Common myeloid progenitor, CD34-positive (primary cell): ENCODE data around the gene RDH14. TPM values are rescaled to one million over a fixed set of nuclear protein-coding genes. Genes with fewer than 3 reads are reported as not detected.

Source experiments
- CTCF ChIA-PET: fragments of 350-600 bp; sonication (Branson Sonifier 250); formaldehyde crosslinking; loops from one replicate; lab custom pipeline; 2021; ENCODE audit warnings: antibody characterized with exemption; lab: Charles Lee
- POLR2A ChIA-PET: fragments of 350-600 bp; sonication (Branson Sonifier 250); formaldehyde crosslinking; loops from one replicate; lab custom pipeline; 2021; ENCODE audit warnings: antibody characterized with exemption; lab: Charles Lee
- DNase-seq, 3 donors: peaks; one replicate each; pipeline versions ENCODE4 v3.0.0 to v3.0.0-alpha.2; 2013
- H3K27ac ChIP-seq, 2 experiments: 1 replicate in 1 of 2; 2 replicates in 1 of 2; pipeline ENCODE4 v1.7.0; 2013; ENCODE audit warnings: inconsistent platforms in 2 of 2, low read length in 2 of 2, mild to moderate bottlenecking in 2 of 2, low read depth in 1 of 2, moderate library complexity in 1 of 2; ENCODE audit not compliant: severe bottlenecking in 2 of 2, insufficient read depth in 1 of 2, poor library complexity in 1 of 2
- H3K27me3 ChIP-seq, 5 experiments: replicated peaks in 2 of 5; 1 replicate in 3 of 5; 2 replicates in 2 of 5; pipeline versions ENCODE4 v1.6.1 to v1.7.0; 2013; ENCODE audit warnings: low read length in 4 of 5, mild to moderate bottlenecking in 2 of 5, moderate library complexity in 2 of 5, inconsistent platforms in 1 of 5; ENCODE audit not compliant: insufficient read depth in 5 of 5, control insufficient read depth in 4 of 5
- H3K36me3 ChIP-seq, 4 experiments: 1 replicate in 2 of 4; 2 replicates in 2 of 4; pipeline versions ENCODE4 v1.6.1 to v1.7.0; 2013; ENCODE audit warnings: low read length in 3 of 4, control low read depth in 1 of 4, mild to moderate bottlenecking in 1 of 4; ENCODE audit not compliant: control insufficient read depth in 4 of 4, insufficient read depth in 4 of 4
- H3K4me1 ChIP-seq, 4 experiments: 1 replicate in 3 of 4; 2 replicates in 1 of 4; pipeline versions ENCODE4 v1.6.1 to v1.7.1; 2013; ENCODE audit warnings: low read length in 3 of 4, mild to moderate bottlenecking in 3 of 4, control low read depth in 1 of 4, inconsistent platforms in 1 of 4, moderate library complexity in 1 of 4; ENCODE audit not compliant: control insufficient read depth in 4 of 4, insufficient read depth in 4 of 4; ENCODE audit errors: control extremely low read depth in 1 of 4
- H3K4me3 ChIP-seq, 7 experiments: 1 replicate in 4 of 7; 2 replicates in 3 of 7; pipeline versions ENCODE4 v1.5.1 to v1.7.0; 2013; ENCODE audit warnings: mild to moderate bottlenecking in 7 of 7, low read length in 6 of 7, moderate library complexity in 6 of 7, inconsistent platforms in 2 of 7, low read depth in 2 of 7, control low read depth in 1 of 7; ENCODE audit not compliant: insufficient read depth in 4 of 7, control insufficient read depth in 1 of 7; ENCODE audit errors: extremely low read depth in 1 of 7
- H3K9me3 ChIP-seq, 5 experiments: 1 replicate in 4 of 5; 2 replicates in 1 of 5; pipeline versions ENCODE4 v1.6.1 to v1.7.1; 2013; ENCODE audit warnings: low read length in 4 of 5, mild to moderate bottlenecking in 2 of 5, inconsistent platforms in 1 of 5, low read depth in 1 of 5, moderate library complexity in 1 of 5; ENCODE audit not compliant: control insufficient read depth in 4 of 5, insufficient read depth in 2 of 5; ENCODE audit errors: control extremely low read depth in 1 of 5
- WGBS: methylation state at CpG from one replicate; pipeline ENCODE4 v1.1.5; 2013; ENCODE audit not compliant: insufficient coverage; 5-methylcytosine and 5-hydroxymethylcytosine counted together
- polyA plus RNA-seq: library from polyadenylated mRNA; unstranded; fragments of 120-200 nt; gene quantifications from one replicate; pipeline ENCODE4 v1.2.1, GENCODE V29; 2013

RDH14 gene
- 18.4 TPM for polyA plus RNA-seq

- CTCF ChIA-PET: interaction anchor here (0.8 to 3.6 kb wide), 2 partner anchors 23 to 40 kb away, joined by 3 to 13 read pairs; no protein-coding TSS in a partner anchor
- Histone ChIP-seq H3K27ac (peak within 1 kb of the TSS; percentile 83 to 89), H3K4me1 (peaks cover 8 to 22% (median 16%) of the 10 kb centered on the region in 4 experiments), H3K4me3 (peak within 1 kb of the TSS; percentile 69 to 93 (median 82)), H3K27me3 (no peaks in the 10 kb centered on the region), H3K36me3 (peaks cover under 1 to 12% (median 6%) of the 10 kb centered on the region in 4 experiments), H3K9me3 (peaks cover 0 to 14% (median 2%) of the 10 kb centered on the region in 5 experiments)
- DNase-seq: peak; percentile 93 to 98 (median 96)
- POLR2A ChIA-PET: interaction anchor here (0.9 kb wide), 1 partner anchor 44 kb away, joined by 3 read pairs; no protein-coding TSS in a partner anchor
- WGBS: 0% methylated on average over 76 of the region's 81 CpGs
These were observed at the start of gene RDH14 for GRCh38 chr2:18560031-18560796. RDH14 (minus strand) TSS chr2:18560653; CDS start chr2:18560572, 81 bp downstream.

- Histone ChIP-seq H3K4me3 (no peak overlapping the region), H3K36me3 (no peaks in the 10 kb centered on the region), H3K27ac (no peak overlapping the region), H3K4me1 (no peaks in the 10 kb centered on the region), H3K9me3 (peaks cover 0 to 3% (median 0%) of the 10 kb centered on the region in 5 experiments), H3K27me3 (peaks cover 0 to 4% (median 0%) of the 10 kb centered on the region in 5 experiments)
- ChIA-PET POLR2A (no interaction called here), CTCF (interaction anchor here (0.6 kb wide), 1 partner anchor 56 kb away, joined by 3 read pairs; no protein-coding TSS in a partner anchor)
- WGBS: no CpG with 5 or more reads among the region's 1 CpG
- no peak for DNase-seq
These were observed 49.6 kb upstream of the RDH14 start for GRCh38 chr2:18610090-18610489.

GRCh38 chr2:18605115-18605514 is 44.7 kb upstream of the RDH14 start:
- ChIA-PET POLR2A (interaction anchor here (0.7 kb wide), 1 partner anchor 777 kb away, joined by 5 read pairs; no protein-coding TSS in a partner anchor), CTCF (no interaction called here)
- Histone ChIP-seq H3K36me3 (no peaks in the 10 kb centered on the region), H3K4me1 (no peaks in the 10 kb centered on the region), H3K4me3 (no peak overlapping the region), H3K27me3 (no peaks in the 10 kb centered on the region), H3K27ac (no peak overlapping the region), H3K9me3 (no peaks in the 10 kb centered on the region)
- no peak for DNase-seq

GRCh38 chr2:18604531-18604885 is 44.1 kb upstream of the RDH14 start:
- DNase-seq: no peak
- 100% methylated on average over 1 of the region's 2 CpGs for WGBS
- H3K4me3 ChIP-seq: no peak overlapping the region
- no peaks in the 10 kb centered on the region for H3K9me3 ChIP-seq
- ChIA-PET CTCF (no interaction called here), POLR2A (interaction anchor here (0.7 kb wide), 1 partner anchor 776 kb away, joined by 5 read pairs; no protein-coding TSS in a partner anchor)
- H3K36me3 ChIP-seq: no peaks in the 10 kb centered on the region
- no peaks in the 10 kb centered on the region for H3K27me3 ChIP-seq
- no peaks in the 10 kb centered on the region for H3K4me1 ChIP-seq
- no peak overlapping the region for H3K27ac ChIP-seq

GRCh38 chr2:18603854-18604530 is 43.5 kb upstream of the RDH14 start:
- Histone ChIP-seq H3K36me3 (no peaks in the 10 kb centered on the region), H3K27ac (no peak overlapping the region), H3K27me3 (no peaks in the 10 kb centered on the region), H3K4me3 (no peak overlapping the region), H3K4me1 (no peaks in the 10 kb centered on the region), H3K9me3 (no peaks in the 10 kb centered on the region)
- WGBS: 100% methylated on average over 1 of the region's 3 CpGs
- CTCF ChIA-PET: no interaction called here
- POLR2A ChIA-PET: interaction anchor here (0.7 kb wide), 1 partner anchor 776 kb away, joined by 5 read pairs; no protein-coding TSS in a partner anchor
- DNase-seq: no peak

GRCh38 chr2:18602298-18602697 is 41.8 kb upstream of the RDH14 start:
- Histone ChIP-seq H3K27ac (no peak overlapping the region), H3K36me3 (no peaks in the 10 kb centered on the region), H3K4me1 (peaks cover 0 to 8% (median 0%) of the 10 kb centered on the region in 4 experiments), H3K4me3 (no peak overlapping the region), H3K27me3 (no peaks in the 10 kb centered on the region), H3K9me3 (no peaks in the 10 kb centered on the region)
- ChIA-PET POLR2A (no interaction called here), CTCF (no interaction called here)
- DNase-seq: no peak
- WGBS: 100% methylated on average over 1 of the region's 2 CpGs

- Histone ChIP-seq H3K4me3 (no peak overlapping the region), H3K36me3 (no peaks in the 10 kb centered on the region), H3K27ac (no peak overlapping the region), H3K4me1 (peaks cover 0 to 8% (median 0%) of the 10 kb centered on the region in 4 experiments), H3K27me3 (no peaks in the 10 kb centered on the region), H3K9me3 (peaks cover 0 to 2% (median 0%) of the 10 kb centered on the region in 5 experiments)
- CTCF ChIA-PET: no interaction called here
- peak in 1 of 3 donors; percentile 4 for DNase-seq
- WGBS: no CpG with 5 or more reads among the region's 2 CpGs
- POLR2A ChIA-PET: no interaction called here
These were observed 39.8 kb upstream of the RDH14 start for GRCh38 chr2:18600255-18600613.
